HG03039 (cell line): ENCODE results near the gene MRPL55.
"Not testable (repeated sequence)": the region's sequence is repeated elsewhere in the genome, so short reads cannot be mapped to it uniquely, and the experiment has no call there.

Source experiments
- ATAC-seq: cut with Tn5 transposase; IDR thresholded peaks from one replicate; pipeline ENCODE4 v1.9.1; 2021; ENCODE audit warnings: mild to moderate bottlenecking, moderate library complexity; ENCODE audit not compliant: unreplicated experiment

Gene MRPL55

GRCh38 chr1:228125185-228125584 is 16.1 kb upstream of the MRPL55 start:
- ATAC-seq, result no peak

GRCh38 chr1:228123505-228123904 is 14.4 kb upstream of the MRPL55 start:
- no peak for ATAC-seq

GRCh38 chr1:228122921-228123441 is 13.9 kb upstream of the MRPL55 start:
- no peak for ATAC-seq

- no peak for ATAC-seq
Observed at GRCh38 chr1:228120857-228121489, 11.9 kb upstream of the MRPL55 start.

GRCh38 chr1:228120351-228120750 is 11.3 kb upstream of the MRPL55 start:
- no peak for ATAC-seq

GRCh38 chr1:228118040-228118439 is 8.9 kb upstream of the MRPL55 start:
- ATAC-seq, result no peak

- ATAC-seq, result no peak
Observed at GRCh38 chr1:228117335-228117734, 8.2 kb upstream of the MRPL55 start.

- ATAC-seq, result no peak
Observed at GRCh38 chr1:228114827-228115226, 5.7 kb upstream of the MRPL55 start.

GRCh38 chr1:228112617-228113016 is 3.5 kb upstream of the MRPL55 start:
- ATAC-seq, result no peak

GRCh38 chr1:228112167-228112566 is 3.1 kb upstream of the MRPL55 start:
- ATAC-seq, result no peak

GRCh38 chr1:228111315-228111714 is 2.2 kb upstream of the MRPL55 start:
- ATAC-seq, result not testable (repeated sequence)

- no peak for ATAC-seq
Observed at GRCh38 chr1:228110556-228110955, 1.5 kb upstream of the MRPL55 start.

GRCh38 chr1:228109962-228110488 is 926 bp upstream of the MRPL55 start:
- ATAC-seq, result no peak

- no peak for ATAC-seq
Observed at GRCh38 chr1:228108742-228109072, 392 bp downstream of the MRPL55 start.

GRCh38 chr1:228108055-228108690 is 926 bp downstream of the MRPL55 start:
- ATAC-seq, result no peak

GRCh38 chr1:228107636-228108035 is 1.5 kb downstream of the MRPL55 start:
- ATAC-seq, result no peak

GRCh38 chr1:228106800-228107054 is 2.4 kb downstream of the MRPL55 start:
- ATAC-seq, result no peak

GRCh38 chr1:228105996-228106799 is 2.9 kb downstream of the MRPL55 start:
- no peak for ATAC-seq

GRCh38 chr1:228105270-228105995 is 3.7 kb downstream of the MRPL55 start:
- no peak for ATAC-seq

GRCh38 chr1:228104526-228105269 is 4.4 kb downstream of the MRPL55 start:
- ATAC-seq, result no peak
